Aortic smooth muscle cell (primary cell): ENCODE measurements around the gene IGFL1. TPM values are rescaled to one million over a fixed set of nuclear protein-coding genes. Genes with fewer than 3 reads are reported as not detected.

Experiments
- total RNA-seq: library from RNA; depleted of rRNA; stranded (reverse); fragments of >200 nt; gene quantifications from 2 replicates; pipeline ENCODE4 v1.2.3, GENCODE V29; 2014

IGFL1 gene
- total RNA-seq: not detected in 2 replicates

GRCh38 chr19:46229442-46229841 is at the start of gene IGFL1:
TSS of gene IGFL1 (plus strand) at chr19:46229742. CDS start at chr19:46229775, 33 bp downstream.

Other genes with a start within 250 kb of the IGFL1 start
- gene CCDC61, start 234.3 kb upstream of the IGFL1 start, total RNA-seq: 4.8 and 6.2 TPM in 2 replicates
- not detected in 2 replicates for gene PGLYRP1, start 206.7 kb upstream of the IGFL1 start, total RNA-seq
- 0.06 TPM in 1 of 2 replicates, not detected in the other for gene IGFL4, start 188.7 kb upstream of the IGFL1 start, total RNA-seq
- not detected in 2 replicates for gene IGFL3, start 105.1 kb upstream of the IGFL1 start, total RNA-seq
- not detected in 2 replicates for gene IGFL2, start 81.5 kb upstream of the IGFL1 start, total RNA-seq
- gene HIF3A, start 67.3 kb downstream of the IGFL1 start, total RNA-seq: 0.40 and 1.1 TPM in 2 replicates
- 54.1 and 75.4 TPM in 2 replicates for gene PPP5C, start 117.3 kb downstream of the IGFL1 start, total RNA-seq
- gene CCDC8, start 183.8 kb downstream of the IGFL1 start, total RNA-seq: 8.5 and 19.2 TPM in 2 replicates
- 0.44 and 1.5 TPM in 2 replicates for gene PNMA8C, start 199.2 kb downstream of the IGFL1 start, total RNA-seq
- gene PNMA8A, start 241.8 kb downstream of the IGFL1 start, total RNA-seq: 1.2 and 4.8 TPM in 2 replicates